Astrocyte of the spinal cord (primary cell): Measurements from ENCODE around the gene CRIP2.

Source experiments
- DNase-seq: peaks from one replicate; pipeline ENCODE4 v3.0.0; 2011; ENCODE audit warnings: low read depth, low spot score
- H3K4me3 ChIP-seq: 2 replicates; pipeline ENCODE4 v1.5.1; 2011; ENCODE audit warnings: low read depth, mild to moderate bottlenecking, low read length, moderate library complexity
- in situ Hi-C: cut with HindIII; loops from 2 replicates; pipeline ENCODE4 v1.10.0; 2017; ENCODE audit warnings: low sequenced_read_pairs
- TF ChIP-seq, protein P1 (sequence below): IDR thresholded peaks from 2 replicates; pipeline ENCODE4 v1.5.1; 2012; ENCODE audit warnings: low read depth, mild to moderate bottlenecking, low read length, inconsistent platforms

Gene CRIP2

DNA sequence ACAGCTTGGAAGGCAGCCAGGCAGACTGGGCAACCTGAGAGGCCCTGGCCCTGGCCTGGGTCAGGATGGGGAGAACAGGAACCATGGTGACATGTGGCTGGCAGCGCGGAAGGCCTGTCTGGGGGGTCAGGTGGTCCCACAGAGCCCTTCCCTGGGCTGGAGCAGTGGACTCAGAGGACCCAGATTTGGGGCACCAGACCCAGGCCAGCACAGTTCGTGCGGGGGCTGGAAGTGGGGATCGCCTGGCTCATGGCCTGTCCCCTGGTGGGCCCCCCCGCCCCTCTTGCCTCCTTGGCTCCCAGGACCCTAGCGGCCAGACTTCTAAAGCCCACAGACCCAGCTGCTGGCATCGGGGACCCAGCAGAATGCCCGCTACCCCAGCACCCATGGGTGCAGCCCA lies 33.6 kb upstream of the CRIP2 start:
- TF ChIP-seq, protein P1, sequence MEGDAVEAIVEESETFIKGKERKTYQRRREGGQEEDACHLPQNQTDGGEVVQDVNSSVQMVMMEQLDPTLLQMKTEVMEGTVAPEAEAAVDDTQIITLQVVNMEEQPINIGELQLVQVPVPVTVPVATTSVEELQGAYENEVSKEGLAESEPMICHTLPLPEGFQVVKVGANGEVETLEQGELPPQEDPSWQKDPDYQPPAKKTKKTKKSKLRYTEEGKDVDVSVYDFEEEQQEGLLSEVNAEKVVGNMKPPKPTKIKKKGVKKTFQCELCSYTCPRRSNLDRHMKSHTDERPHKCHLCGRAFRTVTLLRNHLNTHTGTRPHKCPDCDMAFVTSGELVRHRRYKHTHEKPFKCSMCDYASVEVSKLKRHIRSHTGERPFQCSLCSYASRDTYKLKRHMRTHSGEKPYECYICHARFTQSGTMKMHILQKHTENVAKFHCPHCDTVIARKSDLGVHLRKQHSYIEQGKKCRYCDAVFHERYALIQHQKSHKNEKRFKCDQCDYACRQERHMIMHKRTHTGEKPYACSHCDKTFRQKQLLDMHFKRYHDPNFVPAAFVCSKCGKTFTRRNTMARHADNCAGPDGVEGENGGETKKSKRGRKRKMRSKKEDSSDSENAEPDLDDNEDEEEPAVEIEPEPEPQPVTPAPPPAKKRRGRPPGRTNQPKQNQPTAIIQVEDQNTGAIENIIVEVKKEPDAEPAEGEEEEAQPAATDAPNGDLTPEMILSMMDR: no peak
- in situ Hi-C loops: no loop called here
- H3K4me3 ChIP-seq: no peak overlapping the region
- no peak for DNase-seq

DNA sequence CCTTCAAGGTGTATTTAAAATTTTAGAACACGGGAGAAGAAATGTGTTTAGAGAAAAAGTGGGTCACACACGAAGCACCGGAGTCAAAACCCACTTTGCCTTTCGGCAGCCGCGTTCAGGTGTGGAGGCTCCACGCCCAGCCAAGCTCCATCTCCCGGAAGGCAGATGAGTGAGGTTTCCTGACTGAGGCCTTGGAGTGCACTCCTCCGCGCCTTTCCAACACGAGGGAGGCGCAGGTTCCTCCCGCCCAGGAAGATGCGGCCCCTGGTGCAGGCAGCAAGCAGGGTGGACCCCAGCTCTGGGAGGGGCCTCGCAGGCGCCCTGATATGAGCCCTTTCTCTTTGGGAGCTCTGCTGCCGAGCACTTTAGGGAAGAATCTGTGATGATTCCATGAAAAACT lies 32.5 kb upstream of the CRIP2 start:
- DNase-seq: no peak
- in situ Hi-C loops: no loop called here
- no peak overlapping the region for H3K4me3 ChIP-seq
- TF ChIP-seq, protein P1: no peak

DNA sequence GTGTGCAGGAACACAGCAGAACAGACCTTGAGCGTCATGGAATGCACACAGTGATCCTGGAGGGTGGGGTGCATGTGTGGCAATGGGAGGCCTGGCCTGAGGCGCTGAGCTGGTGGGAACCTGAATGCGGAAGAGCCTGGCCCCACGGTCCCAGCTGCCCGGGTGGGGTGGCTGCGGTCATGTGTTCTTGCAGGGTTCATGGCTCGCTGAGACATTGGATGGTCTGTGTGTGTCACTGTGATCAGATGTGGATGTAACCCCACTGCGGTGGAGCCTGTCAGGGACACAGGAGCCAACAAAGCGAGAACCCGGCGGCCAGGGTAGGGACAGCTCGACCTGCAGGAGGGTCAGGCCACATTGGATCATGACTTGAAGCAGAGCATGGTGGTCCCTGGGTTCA lies 31.8 kb upstream of the CRIP2 start:
- TF ChIP-seq, protein P1: no peak
- in situ Hi-C loops: no loop called here
- no peak for DNase-seq
- no peak overlapping the region for H3K4me3 ChIP-seq

DNA sequence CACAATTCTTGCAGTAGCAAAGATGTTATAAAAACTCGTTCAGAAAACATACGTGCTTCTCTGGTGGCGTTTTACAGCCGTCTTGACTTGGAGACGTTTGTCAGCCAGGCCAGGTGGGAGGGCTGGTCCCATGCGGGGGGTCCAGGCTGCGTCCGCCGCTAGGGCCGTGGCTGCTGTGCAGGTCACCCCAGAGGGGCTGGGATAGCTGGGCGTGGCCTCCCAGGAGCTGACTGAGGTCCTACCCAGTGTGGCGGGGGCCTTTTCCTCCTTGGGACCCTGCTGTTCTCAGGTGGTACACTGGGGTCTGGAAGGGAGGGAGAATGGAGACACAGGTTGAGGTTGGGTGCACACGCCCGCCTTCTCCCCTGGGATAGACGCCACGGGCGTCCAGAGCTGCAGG lies 29.8 kb upstream of the CRIP2 start:
- in situ Hi-C loops: no loop called here
- TF ChIP-seq, protein P1: no peak
- DNase-seq: no peak
- H3K4me3 ChIP-seq: no peak overlapping the region

DNA sequence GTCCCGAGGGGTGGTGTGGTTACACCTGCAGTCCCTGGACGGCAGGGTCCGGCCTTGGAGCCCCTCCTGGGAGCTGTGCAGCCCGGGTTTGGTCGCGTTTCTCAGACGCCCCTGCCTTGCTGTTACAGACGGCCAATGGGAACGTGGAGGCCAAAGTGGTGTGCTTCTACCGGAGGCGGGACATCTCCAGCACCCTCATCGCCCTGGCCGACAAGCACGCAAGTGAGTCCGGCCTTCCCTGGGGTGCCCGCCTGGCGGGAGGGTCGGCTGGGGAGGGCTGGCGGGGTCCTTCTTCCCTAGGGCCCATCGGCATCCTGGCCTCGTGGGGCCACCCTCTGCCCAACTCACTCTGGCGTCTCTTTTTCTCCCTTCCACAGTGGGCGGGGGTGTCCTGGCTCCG lies 29.3 kb upstream of the CRIP2 start:
- DNase-seq: no peak
- TF ChIP-seq, protein P1: no peak
- H3K4me3 ChIP-seq: no peak overlapping the region
- in situ Hi-C loops: no loop called here

DNA sequence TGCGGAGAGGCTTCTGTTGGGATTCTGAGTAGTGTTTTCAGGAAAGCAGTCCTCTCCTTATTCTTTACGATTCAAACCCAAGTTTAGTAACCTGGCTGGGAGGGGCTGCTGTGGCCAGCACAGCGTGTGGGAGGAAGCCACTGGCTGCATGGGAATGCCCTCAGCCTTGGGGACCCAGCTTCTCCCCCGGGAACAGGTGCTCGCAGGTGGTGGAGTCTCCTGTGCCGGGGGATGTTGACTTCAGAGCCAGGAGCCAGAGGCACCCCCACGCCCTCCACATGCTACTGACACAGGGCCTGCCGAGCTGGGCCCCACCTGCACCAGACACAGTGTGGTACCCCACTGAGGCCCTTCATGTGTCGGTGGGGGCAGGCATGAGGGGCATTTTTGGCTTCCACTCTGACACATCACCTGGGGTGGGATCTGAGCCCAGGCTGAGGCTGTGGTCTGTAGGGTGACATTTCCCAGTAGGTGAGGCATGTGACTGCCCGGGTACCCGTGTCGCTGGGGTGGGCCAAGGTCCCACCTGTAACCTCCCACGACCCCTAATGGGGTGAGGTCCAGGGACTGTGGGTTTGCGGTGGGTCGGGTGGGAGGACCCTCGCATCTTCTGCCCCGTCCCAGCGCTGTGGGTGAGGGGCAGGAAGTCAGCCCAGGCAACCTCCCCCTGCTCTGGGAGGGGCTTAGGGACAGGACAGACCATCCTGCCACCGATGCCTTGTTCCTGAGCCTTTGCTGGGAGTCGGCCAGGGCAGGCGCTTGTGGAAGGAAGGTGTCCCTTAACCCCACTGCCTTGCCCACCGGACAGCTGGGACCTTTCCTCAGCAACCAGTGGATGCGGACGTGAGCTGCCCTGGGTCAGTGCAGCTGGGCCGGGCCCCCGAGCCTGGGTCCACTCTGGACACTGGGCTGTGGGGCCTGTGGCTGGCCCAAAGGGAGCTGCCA lies 28.4 kb upstream of the CRIP2 start:
- in situ Hi-C loops: no loop called here
- TF ChIP-seq, protein P1: no peak
- DNase-seq: no peak
- no peak overlapping the region for H3K4me3 ChIP-seq
